B cell (primary cell): ENCODE results near the gene TAMALIN.

Experiments
- EZH2 ChIP-seq: IDR thresholded peaks from 2 replicates; pipeline ENCODE4 v1.6.1; 2012; ENCODE audit warnings: borderline replicate concordance, low read depth, mild to moderate bottlenecking, moderate library complexity, low read length; ENCODE audit not compliant: insufficient read depth, poor library complexity, severe bottlenecking
- TF ChIP-seq, protein P1 (sequence below): fragments of 200-600 bp; IDR thresholded peaks from one replicate; pipeline ENCODE4 v1.8.0; 2022; ENCODE audit warnings: antibody characterized with exemption, mild to moderate bottlenecking

DNA sequence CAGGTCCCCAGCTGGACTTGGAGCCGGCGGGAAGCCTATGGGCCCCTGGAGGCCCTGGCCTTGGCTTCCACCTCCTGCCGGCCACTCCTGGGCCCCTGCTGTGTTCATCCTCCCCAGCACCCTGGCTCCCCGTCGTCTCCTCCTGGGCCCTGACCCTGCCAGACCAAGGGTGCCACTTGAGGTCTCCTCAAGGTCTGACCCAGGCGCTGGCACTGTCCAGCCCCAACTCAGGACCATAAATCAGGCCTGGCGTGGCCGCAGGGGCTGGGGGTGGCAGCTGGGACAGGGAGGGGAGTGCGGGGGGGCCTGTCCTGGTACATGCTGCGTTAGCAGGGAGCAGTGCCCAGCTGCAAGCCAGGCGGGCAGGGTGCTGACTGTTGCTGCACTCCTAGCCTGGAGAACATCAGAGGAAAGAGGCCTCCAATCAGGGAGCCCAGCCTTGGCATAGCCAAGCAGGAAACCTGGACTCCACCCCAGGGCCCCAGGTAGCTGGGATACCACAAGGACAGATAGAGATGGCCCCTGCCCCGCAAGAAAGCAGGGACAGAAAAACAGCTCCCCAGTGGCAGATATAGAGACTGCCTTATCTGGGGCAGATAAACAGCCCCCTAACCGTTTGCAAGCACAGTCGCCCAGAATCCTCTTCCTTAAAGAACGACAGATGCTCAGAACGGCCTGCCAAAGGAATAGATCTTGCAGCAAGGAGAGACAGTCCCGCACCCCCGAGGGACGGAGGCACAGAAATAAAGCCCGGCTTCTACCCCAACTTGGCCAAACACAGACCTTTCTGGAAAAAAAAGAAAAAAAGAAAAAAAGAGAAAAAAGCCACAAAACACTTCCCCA, 56.6 kb downstream of the TAMALIN start:
- TF ChIP-seq, protein P1, sequence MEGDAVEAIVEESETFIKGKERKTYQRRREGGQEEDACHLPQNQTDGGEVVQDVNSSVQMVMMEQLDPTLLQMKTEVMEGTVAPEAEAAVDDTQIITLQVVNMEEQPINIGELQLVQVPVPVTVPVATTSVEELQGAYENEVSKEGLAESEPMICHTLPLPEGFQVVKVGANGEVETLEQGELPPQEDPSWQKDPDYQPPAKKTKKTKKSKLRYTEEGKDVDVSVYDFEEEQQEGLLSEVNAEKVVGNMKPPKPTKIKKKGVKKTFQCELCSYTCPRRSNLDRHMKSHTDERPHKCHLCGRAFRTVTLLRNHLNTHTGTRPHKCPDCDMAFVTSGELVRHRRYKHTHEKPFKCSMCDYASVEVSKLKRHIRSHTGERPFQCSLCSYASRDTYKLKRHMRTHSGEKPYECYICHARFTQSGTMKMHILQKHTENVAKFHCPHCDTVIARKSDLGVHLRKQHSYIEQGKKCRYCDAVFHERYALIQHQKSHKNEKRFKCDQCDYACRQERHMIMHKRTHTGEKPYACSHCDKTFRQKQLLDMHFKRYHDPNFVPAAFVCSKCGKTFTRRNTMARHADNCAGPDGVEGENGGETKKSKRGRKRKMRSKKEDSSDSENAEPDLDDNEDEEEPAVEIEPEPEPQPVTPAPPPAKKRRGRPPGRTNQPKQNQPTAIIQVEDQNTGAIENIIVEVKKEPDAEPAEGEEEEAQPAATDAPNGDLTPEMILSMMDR: no peak
- TF ChIP-seq EZH2: no peak
